Activated CD8-positive, alpha-beta T cell treated with anti-CD3 and anti-CD28 coated beads for 36 hours (primary cell): ENCODE results near the gene KLHL30. TPM values are rescaled to one million over a fixed set of nuclear protein-coding genes. Genes with fewer than 3 reads are reported as not detected.

Source experiments
- ATAC-seq: fragments of 200-7000 bp; cut with Tn5 transposase; one replicate; pipeline ENCODE4 v1.10.0; 2021; ENCODE audit warnings: mild to moderate bottlenecking, moderate library complexity
- CTCF ChIA-PET: fragments of 350-600 bp; sonication (Branson Sonifier 250); formaldehyde crosslinking; loops from one replicate; lab custom pipeline; 2021; ENCODE audit warnings: antibody characterized with exemption; lab: Charles Lee
- POLR2A ChIA-PET: fragments of 350-600 bp; sonication (Branson Sonifier 250); formaldehyde crosslinking; loops from one replicate; lab custom pipeline; 2021; ENCODE audit warnings: antibody characterized with exemption; lab: Charles Lee
- DNase-seq: peaks from one replicate; pipeline ENCODE4 v3.0.0-alpha.2; 2020
- H3K27ac Mint-ChIP-seq: one replicate; pipeline ENCODE4 v1.8.0; 2021; ENCODE audit warnings: mild to moderate bottlenecking, mixed read lengths
- H3K27me3 Mint-ChIP-seq: one replicate; pipeline ENCODE4 v1.8.0; 2021; ENCODE audit warnings: mixed read lengths
- H3K36me3 Mint-ChIP-seq: one replicate; pipeline ENCODE4 v1.8.0; 2021; ENCODE audit warnings: low read depth, mixed read lengths
- H3K4me1 Mint-ChIP-seq: one replicate; pipeline ENCODE4 v1.8.0; 2021; ENCODE audit warnings: low read depth, mixed read lengths
- H3K4me3 Mint-ChIP-seq: one replicate; pipeline ENCODE4 v1.8.0; 2021; ENCODE audit warnings: mild to moderate bottlenecking, moderate library complexity, mixed read lengths
- H3K9me3 Mint-ChIP-seq: one replicate; pipeline ENCODE4 v1.8.0; 2021; ENCODE audit warnings: mixed read lengths
- intact Hi-C: fragments of 100-400 bp; cut with micrococcal nuclease; formaldehyde crosslinking; loops from one replicate; pipeline ENCODE4 v1.10.0; 2022
- total RNA-seq, 2 experiments: library from RNA; stranded (reverse); gene quantifications; one replicate each; pipeline ENCODE4 v1.2.3, GENCODE V29; 2021
- TF ChIP-seq, protein P1 (sequence below): fragments of 200-600 bp; IDR thresholded peaks from one replicate; pipeline ENCODE4 v1.8.0; 2022; ENCODE audit warnings: antibody characterized with exemption, mild to moderate bottlenecking

The KLHL30 gene, protein sequence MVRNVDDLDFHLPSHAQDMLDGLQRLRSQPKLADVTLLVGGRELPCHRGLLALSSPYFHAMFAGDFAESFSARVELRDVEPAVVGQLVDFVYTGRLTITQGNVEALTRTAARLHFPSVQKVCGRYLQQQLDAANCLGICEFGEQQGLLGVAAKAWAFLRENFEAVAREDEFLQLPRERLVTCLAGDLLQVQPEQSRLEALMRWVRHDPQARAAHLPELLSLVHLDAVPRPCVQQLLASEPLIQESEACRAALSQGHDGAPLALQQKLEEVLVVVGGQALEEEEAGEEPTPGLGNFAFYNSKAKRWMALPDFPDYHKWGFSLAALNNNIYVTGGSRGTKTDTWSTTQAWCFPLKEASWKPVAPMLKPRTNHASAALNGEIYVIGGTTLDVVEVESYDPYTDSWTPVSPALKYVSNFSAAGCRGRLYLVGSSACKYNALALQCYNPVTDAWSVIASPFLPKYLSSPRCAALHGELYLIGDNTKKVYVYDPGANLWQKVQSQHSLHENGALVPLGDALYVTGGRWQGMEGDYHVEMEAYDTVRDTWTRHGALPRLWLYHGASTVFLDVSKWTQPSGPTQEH
- not detected for total RNA-seq

DNA sequence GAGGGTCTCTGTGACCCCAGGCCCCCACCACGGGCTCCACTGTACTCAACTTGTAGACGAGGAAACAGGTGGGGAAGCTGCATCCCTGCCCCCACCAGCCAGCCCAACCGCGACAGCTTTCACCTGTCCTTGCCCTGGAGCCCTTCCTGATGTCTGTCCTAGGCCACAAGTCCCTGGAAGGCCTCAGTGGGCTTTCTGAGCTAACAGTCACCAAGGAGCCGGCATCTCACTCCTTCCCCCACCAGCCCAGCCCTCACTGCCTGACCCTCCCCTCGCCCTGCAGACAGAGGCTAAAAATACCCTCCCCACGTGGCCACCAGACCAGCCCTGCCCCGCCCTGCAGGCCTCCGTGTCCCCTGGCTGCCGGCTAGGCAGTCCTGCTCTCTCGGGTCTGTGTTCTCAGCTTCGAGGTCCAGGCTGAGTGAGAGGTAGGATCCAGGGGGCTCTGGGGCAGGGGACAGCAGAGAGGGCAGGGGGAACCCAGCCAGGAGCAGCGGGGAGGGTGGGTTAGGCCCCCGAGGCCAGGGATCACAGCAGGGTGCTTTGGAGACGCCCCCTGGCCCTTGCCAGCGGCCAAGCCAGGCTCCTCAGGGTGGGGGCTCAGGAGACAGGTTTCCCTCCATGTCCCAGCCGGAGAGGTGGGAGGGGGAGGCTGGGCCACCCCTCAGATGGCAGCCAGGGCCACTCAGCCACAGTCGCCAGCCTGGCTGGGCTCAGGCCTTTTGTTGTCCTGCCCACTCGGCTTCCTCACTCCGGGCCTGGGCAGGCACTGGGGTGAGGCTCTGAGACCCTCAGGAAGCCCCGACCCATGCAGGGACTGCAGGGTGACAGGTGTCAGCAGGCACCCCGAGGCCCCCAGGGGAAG, at the start of gene KLHL30:
Gene KLHL30, plus strand, starts transcription at position 338 of the 865 bp plus-strand sequence. CDS start 2,087 bp downstream, outside the sequence.
- Mint-ChIP-seq H3K27ac (no peak within 1 kb of the TSS), H3K36me3 (no peaks in the 10 kb centered on the region), H3K9me3 (no peaks in the 10 kb centered on the region), H3K4me3 (no peak within 1 kb of the TSS), H3K4me1 (peaks cover 7% of the 10 kb centered on the region), H3K27me3 (no peaks in the 10 kb centered on the region)
- ATAC-seq: no peak
- intact Hi-C loops: no loop called here
- ChIA-PET POLR2A (interaction anchor here (0.6 kb wide), 1 partner anchor 255 kb away, joined by 3 read pairs; no protein-coding TSS in a partner anchor), CTCF (interaction anchor here (1.0 to 1.7 kb wide), 4 partner anchors 14 to 212 kb away, joined by 3 to 11 read pairs (median 5); no protein-coding TSS in a partner anchor)
- no peak for DNase-seq
- TF ChIP-seq, protein P1, sequence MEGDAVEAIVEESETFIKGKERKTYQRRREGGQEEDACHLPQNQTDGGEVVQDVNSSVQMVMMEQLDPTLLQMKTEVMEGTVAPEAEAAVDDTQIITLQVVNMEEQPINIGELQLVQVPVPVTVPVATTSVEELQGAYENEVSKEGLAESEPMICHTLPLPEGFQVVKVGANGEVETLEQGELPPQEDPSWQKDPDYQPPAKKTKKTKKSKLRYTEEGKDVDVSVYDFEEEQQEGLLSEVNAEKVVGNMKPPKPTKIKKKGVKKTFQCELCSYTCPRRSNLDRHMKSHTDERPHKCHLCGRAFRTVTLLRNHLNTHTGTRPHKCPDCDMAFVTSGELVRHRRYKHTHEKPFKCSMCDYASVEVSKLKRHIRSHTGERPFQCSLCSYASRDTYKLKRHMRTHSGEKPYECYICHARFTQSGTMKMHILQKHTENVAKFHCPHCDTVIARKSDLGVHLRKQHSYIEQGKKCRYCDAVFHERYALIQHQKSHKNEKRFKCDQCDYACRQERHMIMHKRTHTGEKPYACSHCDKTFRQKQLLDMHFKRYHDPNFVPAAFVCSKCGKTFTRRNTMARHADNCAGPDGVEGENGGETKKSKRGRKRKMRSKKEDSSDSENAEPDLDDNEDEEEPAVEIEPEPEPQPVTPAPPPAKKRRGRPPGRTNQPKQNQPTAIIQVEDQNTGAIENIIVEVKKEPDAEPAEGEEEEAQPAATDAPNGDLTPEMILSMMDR: no peak

DNA sequence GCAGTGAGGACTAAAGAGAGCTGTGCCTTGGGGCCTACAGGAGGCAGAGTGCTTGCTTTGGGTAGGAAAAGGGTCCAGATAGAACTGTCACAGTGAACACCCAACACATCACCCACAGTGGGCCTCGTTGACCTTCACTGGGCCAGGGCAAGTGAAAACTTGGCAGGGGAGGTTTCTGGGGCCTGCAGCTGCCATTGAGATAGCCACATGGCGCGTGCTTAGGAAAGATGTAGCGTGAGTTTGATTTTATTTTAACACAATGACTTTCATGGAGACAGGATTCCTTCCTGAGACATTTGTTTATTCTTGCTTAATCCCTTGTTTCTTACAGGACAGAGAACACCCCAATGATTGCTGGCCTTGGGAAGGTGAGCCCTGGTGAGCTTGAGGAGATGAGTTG, 47.6 kb upstream of the KLHL30 start:
- intact Hi-C loops: no loop called here
- CTCF ChIA-PET: no interaction called here
- H3K36me3 Mint-ChIP-seq: peaks cover 28% of the 10 kb centered on the region
- no peak overlapping the region for H3K27ac Mint-ChIP-seq
- H3K27me3 Mint-ChIP-seq: no peaks in the 10 kb centered on the region
- H3K4me3 Mint-ChIP-seq: no peak overlapping the region
- TF ChIP-seq, protein P1: no peak
- ATAC-seq (no peak), DNase-seq (no peak)
- POLR2A ChIA-PET: interaction anchor here (1.2 kb wide), 1 partner anchor 9 kb away, joined by 4 read pairs; the partner anchor contains the start of gene ESPNL
- H3K9me3 Mint-ChIP-seq: no peaks in the 10 kb centered on the region
- no peaks in the 10 kb centered on the region for H3K4me1 Mint-ChIP-seq

DNA sequence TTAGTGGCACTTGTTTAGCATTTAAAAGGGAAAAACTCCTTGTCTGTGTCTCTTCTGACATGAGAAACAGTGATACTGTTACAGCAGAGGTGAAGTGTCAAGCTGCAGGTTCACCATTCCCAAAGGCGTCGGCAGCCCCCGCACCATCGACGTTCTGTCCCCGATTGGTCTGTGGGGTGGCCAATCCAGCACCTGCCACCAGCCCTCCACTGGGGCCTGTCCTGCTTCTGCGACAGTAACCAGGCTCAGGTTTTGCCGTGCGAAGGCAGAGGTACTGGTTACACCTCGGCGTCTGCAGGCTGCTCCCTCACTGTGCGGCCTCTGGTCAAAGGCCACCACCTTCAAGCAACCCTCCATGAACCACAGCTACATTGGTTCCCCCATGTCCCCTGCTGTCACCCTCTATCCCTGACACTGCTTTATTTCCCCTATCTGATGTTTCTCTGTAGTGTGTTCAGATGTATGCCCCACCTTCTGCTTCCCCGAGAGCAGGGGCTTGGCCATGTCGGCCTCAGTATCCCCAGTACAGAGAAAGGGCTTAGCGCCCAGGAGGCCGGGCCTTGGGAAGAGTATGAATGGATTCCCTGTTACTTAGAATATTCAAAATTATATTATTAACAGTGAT, 46.9 kb upstream of the KLHL30 start:
- TF ChIP-seq, protein P1: no peak
- intact Hi-C loops: no loop called here
- Mint-ChIP-seq H3K4me3 (no peak overlapping the region), H3K27ac (no peak overlapping the region), H3K4me1 (no peaks in the 10 kb centered on the region), H3K9me3 (no peaks in the 10 kb centered on the region), H3K27me3 (no peaks in the 10 kb centered on the region), H3K36me3 (peaks cover 23% of the 10 kb centered on the region)
- DNase-seq: no peak
- POLR2A ChIA-PET: interaction anchor here (1.2 kb wide), 1 partner anchor 8 kb away, joined by 4 read pairs; the partner anchor contains the start of gene ESPNL
- CTCF ChIA-PET: no interaction called here
- ATAC-seq: no peak

DNA sequence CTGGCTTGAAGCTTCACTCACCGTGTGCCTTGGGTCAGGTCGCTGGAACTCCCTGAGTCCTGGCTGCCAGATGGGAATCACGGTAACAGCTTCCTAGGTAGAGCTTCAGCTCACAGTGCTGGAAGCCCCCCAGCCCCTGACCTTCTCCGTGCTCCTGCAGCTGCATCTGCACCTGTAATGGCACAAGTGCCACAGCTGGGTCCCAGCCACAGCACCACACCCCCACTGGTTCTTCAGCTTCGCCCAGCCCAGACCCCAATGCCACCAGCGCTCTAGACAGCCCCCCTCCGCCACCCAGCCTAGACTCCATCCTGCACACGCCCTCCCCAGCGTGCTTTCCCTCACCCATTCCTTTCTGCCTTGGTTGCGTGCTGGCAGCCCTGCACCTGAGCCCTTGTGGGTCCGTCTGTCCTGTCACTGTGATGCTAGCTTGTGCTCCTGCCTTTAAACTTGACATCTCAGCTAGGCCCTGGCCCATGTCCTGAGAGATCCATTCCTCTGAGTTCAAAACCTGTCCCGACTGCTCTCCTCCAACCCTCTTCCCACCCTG, 45.9 kb upstream of the KLHL30 start:
- no peak for DNase-seq
- H3K4me1 Mint-ChIP-seq: no peaks in the 10 kb centered on the region
- intact Hi-C loops: no loop called here
- no peak overlapping the region for H3K4me3 Mint-ChIP-seq
- TF ChIP-seq, protein P1: no peak
- H3K9me3 Mint-ChIP-seq: no peaks in the 10 kb centered on the region
- peak overlapping the region; percentile 3 for H3K27ac Mint-ChIP-seq
- no peak for ATAC-seq
- peaks cover 15% of the 10 kb centered on the region for H3K36me3 Mint-ChIP-seq
- POLR2A ChIA-PET: no interaction called here
- no peaks in the 10 kb centered on the region for H3K27me3 Mint-ChIP-seq
- CTCF ChIA-PET: no interaction called here
